Right cardiac atrium (tissue), 5 donors: ENCODE data around the gene CHRNA3. TPM values are rescaled to one million over a fixed set of nuclear protein-coding genes. Genes with fewer than 3 reads are reported as not detected.

Source experiments
- ATAC-seq, 2 donors: fragments of 200-7000 bp; cut with Tn5 transposase; one replicate each; pipeline versions ENCODE4 v1.8.0 to v1.9.1; 2020; ENCODE audit warnings: moderate library complexity in 2 of 2, mild to moderate bottlenecking in 1 of 2
- DNase-seq, 3 donors: peaks; one replicate each; pipeline ENCODE4 v3.0.0-alpha.2; 2020
- H3K27ac ChIP-seq: one replicate; pipeline ENCODE4 v1.5.1; 2013; ENCODE audit warnings: mild to moderate bottlenecking, low read length, control low read depth, moderate library complexity
- H3K27me3 ChIP-seq: one replicate; pipeline ENCODE4 v1.6.1; 2013; ENCODE audit not compliant: control insufficient read depth, insufficient read depth
- H3K4me1 ChIP-seq: one replicate; pipeline ENCODE4 v1.6.1; 2013; ENCODE audit warnings: low read length; ENCODE audit not compliant: control insufficient read depth, insufficient read depth
- H3K4me3 ChIP-seq: one replicate; pipeline ENCODE4 v1.5.1; 2013; ENCODE audit warnings: low read length, control low read depth
- H3K9me3 ChIP-seq: one replicate; pipeline ENCODE4 v1.6.1; 2013; ENCODE audit warnings: low read length; ENCODE audit not compliant: control insufficient read depth
- WGBS: extraction: QIAGEN DNeasy Blood & Tissue Kit; methylation state at CpG from one replicate; pipeline ENCODE4 v1.1.7; 2013; 5-methylcytosine and 5-hydroxymethylcytosine counted together
- intact Hi-C, 4 donors: fragments of 100-400 bp; cut with DNase I; formaldehyde crosslinking; loops; one replicate each; pipeline versions ENCODE4 v1.11.0 to v1.14.0; 2022 to 2023
- polyA plus RNA-seq: library from polyadenylated mRNA; stranded (reverse); fragments of 200-250 nt; gene quantifications from one replicate; pipeline ENCODE4 v1.2.3, GENCODE V29; 2013
- total RNA-seq, 4 donors: library from RNA; stranded (reverse); fragmentation: NEBNext Ultra II Directional; extraction: Animal tissue kit (Norgen Biotek cat#: 25700); gene quantifications; one replicate each; pipeline ENCODE4 v1.2.1, GENCODE V29; 2021
- donor health status: healthy with polysubstance abuse.
- donor health status: DM: no; HTN: yes; CAD: no.
- donor health status: DM: no; HTN: no; CAD: no.
- donor health status: DM: no; HTN: yes; CAD: no; lungs with severe emphysema.
- donor health status: DM: yes; HTN: yes; CAD: no.

CHRNA3 gene
- total and polyA plus RNA-seq, 5 donors = 0.11 to 1.3 (median 0.99) TPM; not detected in 1

DNA sequence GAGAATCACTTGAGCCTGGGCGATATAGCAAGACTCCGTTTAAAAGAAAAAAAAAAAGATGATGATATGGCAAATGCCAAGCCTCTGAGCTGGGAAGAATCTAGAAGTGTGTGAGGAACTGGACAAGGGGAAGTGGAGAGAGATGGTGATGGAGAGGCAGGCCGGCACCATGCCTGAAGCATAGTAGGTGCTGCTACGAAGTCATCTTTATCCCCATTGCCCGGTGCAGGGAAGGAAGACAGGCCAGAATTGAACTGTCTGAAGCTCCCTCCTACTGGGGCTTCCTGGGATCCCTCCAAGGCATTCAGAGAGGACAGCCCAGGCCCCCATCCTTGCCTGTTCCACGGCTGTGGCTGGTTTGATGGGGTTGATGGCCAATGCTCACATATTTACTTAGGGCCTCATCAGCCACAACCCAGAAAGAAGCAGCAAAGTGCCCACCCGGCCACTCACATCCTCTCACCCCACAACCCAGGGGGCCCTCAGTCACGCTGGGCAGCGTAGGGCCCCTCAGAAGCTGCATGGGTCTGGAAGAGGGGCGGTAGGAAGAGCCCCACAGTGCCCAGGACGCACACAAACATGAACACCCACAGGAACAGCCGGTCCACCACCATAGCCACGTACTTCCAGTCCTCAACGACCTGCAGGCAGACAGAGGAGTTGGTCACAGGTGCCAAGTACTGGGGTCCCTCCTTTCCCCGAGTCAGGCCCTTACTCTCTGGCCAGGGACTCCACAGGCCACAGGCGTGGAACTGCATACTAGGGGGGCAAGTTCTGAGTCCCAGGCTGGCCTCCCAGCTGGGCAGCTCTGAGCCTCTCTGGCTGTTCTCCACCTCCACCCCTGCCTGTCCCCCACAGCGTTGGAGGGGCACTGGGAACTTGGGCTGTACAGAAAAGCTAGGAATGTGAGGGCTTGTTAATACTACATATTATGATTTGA is 4.1 kb upstream of the CHRNA3 start:
- no peak for DNase-seq
- 77% methylated on average over 17 of the region's 17 CpGs for WGBS
- H3K27ac ChIP-seq = no peak overlapping the region
- no peaks in the 10 kb centered on the region for H3K27me3 ChIP-seq
- no peaks in the 10 kb centered on the region for H3K9me3 ChIP-seq
- ATAC-seq = no peak
- intact Hi-C loops = no loop called here
- H3K4me3 ChIP-seq = no peak overlapping the region
- H3K4me1 ChIP-seq = no peaks in the 10 kb centered on the region

DNA sequence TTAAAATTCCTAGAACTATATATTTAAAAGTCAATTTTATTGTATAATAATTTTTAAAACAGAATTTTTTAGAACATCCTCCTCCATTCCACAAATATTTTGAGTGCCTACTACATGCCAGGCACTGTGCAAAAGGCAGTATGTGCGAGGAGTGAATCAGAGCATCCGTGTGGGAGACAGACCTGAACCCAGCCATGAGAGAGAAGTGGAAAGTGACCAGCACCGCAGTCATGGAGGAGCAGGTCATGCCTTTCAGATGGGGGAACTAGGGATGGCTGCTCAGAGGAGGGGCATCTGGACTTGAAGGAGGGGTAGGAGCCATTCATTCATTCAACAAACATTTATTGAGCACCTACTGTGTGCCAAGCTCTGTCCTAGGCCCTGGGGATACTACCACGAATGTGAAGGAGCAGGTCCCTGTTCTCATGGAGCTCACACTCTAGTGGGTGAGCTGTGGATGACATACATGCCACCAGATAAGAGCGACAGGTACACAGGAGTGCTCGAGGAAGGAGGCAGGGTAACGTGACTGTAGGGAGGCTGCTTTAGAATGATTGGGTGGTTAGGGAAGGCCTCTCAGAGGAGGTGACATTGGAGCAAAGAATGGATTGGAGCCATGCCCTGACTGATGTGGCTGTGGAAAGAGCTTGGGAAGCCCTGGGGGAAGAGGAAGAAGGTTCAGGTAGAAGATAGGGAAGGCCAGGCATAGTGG is 3.1 kb upstream of the CHRNA3 start:
- Histone ChIP-seq H3K4me1 (no peaks in the 10 kb centered on the region), H3K4me3 (no peak overlapping the region), H3K9me3 (no peaks in the 10 kb centered on the region), H3K27ac (no peak overlapping the region), H3K27me3 (no peaks in the 10 kb centered on the region)
- WGBS = 87% methylated on average over 7 of the region's 7 CpGs
- ATAC-seq (no peak), DNase-seq (no peak)
- intact Hi-C loops = no loop called here

DNA sequence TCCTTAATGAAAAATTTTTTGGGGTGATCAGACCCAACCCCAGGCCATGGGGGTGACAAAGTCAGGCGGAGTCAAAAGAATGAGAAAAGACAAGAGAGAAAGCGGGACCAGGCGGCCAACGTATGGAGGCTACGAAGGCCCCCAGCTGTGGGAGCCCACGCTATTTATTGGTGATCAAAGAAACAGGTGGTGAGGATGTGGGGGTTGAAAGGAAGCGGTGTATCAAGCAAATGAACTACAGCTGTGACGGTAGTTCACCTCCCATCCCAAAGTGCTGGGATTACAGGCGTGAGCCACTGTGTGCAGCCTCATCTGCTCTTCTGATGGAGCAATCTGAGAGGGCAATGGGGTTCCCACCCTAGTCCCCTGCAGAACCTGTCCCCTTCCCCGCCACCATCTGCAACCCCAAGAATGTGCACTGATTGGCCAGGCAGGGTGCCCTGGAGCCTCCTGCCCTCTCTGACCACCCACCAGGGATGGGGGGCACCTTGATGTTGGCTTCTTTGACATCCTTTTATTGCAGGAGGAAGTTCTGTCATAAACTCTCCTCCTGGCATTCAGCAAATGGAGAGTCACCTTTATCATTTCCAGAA is 1.1 kb upstream of the CHRNA3 start:
- no peaks in the 10 kb centered on the region for H3K27me3 ChIP-seq
- DNase-seq = no peak
- H3K9me3 ChIP-seq = no peaks in the 10 kb centered on the region
- no peak for ATAC-seq
- 65% methylated on average over 10 of the region's 10 CpGs for WGBS
- no peaks in the 10 kb centered on the region for H3K4me1 ChIP-seq
- no peak overlapping the region for H3K4me3 ChIP-seq
- intact Hi-C loops = no loop called here
- H3K27ac ChIP-seq = no peak overlapping the region

- intact Hi-C loops = no loop called here
- Histone ChIP-seq H3K4me3 (peak overlapping the region; percentile 40), H3K27ac (no peak overlapping the region), H3K4me1 (no peaks in the 10 kb centered on the region), H3K27me3 (no peaks in the 10 kb centered on the region), H3K9me3 (no peaks in the 10 kb centered on the region)
- DNase-seq (no peak), ATAC-seq (no peak)
- WGBS = under 1% methylated on average over 41 of the region's 41 CpGs
Measured at GRCh38 chr15:78620021-78620526, 722 bp downstream of the CHRNA3 start.

DNA sequence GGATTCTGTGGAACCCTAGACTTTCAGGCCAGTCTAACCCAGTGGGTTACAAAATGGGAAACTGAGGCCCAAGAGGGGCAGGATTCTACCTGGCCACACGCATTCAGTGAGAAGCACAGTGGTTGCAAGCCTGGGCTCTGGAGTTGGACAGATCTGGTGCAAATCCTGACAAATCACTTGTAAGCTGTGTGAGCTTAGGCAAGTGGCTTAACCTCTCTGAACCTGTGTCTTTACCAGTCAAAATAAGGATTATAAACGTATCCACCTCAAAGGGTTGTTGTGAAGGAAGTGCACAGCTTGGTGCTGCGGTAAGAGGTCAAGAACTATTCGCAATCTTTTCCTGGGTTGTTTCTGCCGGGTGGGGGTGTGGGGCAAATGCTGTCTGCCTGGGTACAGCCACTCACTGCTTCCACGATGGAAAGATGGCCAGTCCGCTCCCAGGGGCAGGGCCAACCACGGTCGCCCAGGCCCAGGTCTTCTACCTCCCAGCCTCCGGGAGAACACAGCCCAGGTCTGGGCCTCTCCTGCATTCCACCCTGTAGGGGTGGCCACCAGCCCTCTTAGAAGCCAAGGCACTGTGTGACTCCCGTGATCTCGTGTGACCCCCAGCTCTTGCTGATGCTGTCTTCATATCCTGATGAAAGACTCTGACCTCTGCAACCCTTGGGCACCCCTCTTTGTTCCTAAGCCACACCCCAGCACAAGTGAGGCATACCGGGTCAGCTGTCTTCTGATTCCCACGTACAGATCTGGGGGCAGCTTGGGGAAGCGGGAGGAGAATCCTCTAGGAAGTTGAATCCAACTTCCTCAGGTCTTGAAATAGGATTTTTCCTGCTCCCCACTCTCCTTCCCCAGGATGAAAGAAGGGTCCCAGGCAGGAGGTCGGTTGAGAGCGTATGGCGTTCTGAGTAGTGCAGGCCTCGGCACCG is 1.5 kb downstream of the CHRNA3 start:
- Histone ChIP-seq H3K9me3 (no peaks in the 10 kb centered on the region), H3K4me3 (no peak overlapping the region), H3K27ac (no peak overlapping the region), H3K27me3 (no peaks in the 10 kb centered on the region), H3K4me1 (no peaks in the 10 kb centered on the region)
- intact Hi-C loops = loop anchor here (2.0 to 5.0 kb wide), 2 partner anchors 88 to 90 kb away; no protein-coding TSS in a partner anchor
- no peak for ATAC-seq
- no peak for DNase-seq
- 35% methylated on average over 20 of the region's 20 CpGs for WGBS

DNA sequence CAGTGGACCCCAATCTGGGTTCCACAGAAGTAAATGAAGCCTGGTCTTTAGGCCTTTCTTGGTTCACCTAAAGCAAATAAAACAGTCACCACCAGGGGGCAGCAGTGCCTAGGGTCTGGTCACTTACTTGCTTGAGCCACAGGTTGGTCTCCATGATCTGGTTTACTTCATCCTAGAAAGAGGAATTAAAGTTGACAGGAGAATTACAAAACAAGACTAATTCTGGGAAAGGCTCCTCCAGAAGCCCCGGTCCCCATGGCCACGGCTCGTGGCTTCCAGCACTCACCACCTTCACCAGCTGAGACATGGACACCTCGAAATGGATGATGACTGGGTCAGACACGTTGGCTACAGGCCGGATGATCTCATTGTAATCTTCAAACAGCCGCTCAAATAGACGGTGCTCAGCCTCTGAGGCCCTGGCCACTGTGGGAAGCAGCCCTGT is 2.3 kb downstream of the CHRNA3 start:
- Histone ChIP-seq H3K9me3 (no peaks in the 10 kb centered on the region), H3K4me1 (no peaks in the 10 kb centered on the region), H3K4me3 (no peak overlapping the region), H3K27ac (no peak overlapping the region), H3K27me3 (no peaks in the 10 kb centered on the region)
- ATAC-seq (peak; percentile 64 to 78), DNase-seq (peak; percentile 84 to 90 (median 85))
- intact Hi-C loops = loop anchor here (2.0 to 5.0 kb wide), 2 partner anchors 89 to 90 kb away; no protein-coding TSS in a partner anchor
- 9% methylated on average over 8 of the region's 8 CpGs for WGBS

DNA sequence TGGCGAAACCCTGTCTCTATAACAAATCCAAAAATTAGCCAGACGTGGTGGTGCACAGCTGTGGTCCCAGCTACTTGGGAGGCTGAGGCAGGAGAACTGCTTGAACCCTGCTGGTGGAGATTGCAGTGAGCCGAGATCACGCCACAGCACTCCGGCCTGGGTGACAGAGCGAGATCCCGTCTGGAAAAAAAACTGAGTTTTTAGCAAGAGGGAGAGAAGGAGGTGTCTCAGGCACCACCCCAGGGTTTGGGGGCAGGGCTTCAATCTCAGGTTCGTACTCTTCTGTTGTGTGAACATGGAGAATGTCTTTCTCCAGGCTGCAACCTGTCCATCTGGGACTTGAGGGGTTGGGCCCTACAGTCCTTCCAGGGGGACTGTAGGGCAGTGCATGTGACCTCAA is 2.7 kb downstream of the CHRNA3 start:
- intact Hi-C loops = loop anchor here (2.0 to 5.0 kb wide), 2 partner anchors 89 to 91 kb away; no protein-coding TSS in a partner anchor
- Histone ChIP-seq H3K4me3 (no peak overlapping the region), H3K27me3 (no peaks in the 10 kb centered on the region), H3K4me1 (no peaks in the 10 kb centered on the region), H3K9me3 (no peaks in the 10 kb centered on the region), H3K27ac (no peak overlapping the region)
- ATAC-seq (no peak), DNase-seq (no peak)
- WGBS = 85% methylated on average over 8 of the region's 8 CpGs

- intact Hi-C loops = loop anchor here in 2 of 4 donors (5.0 kb wide), 1 partner anchor 90 kb away; no protein-coding TSS in a partner anchor
- Histone ChIP-seq H3K4me3 (no peak overlapping the region), H3K27me3 (no peaks in the 10 kb centered on the region), H3K27ac (no peak overlapping the region), H3K9me3 (no peaks in the 10 kb centered on the region), H3K4me1 (no peaks in the 10 kb centered on the region)
- ATAC-seq = no peak
- DNase-seq = no peak
- 77% methylated on average over 5 of the region's 5 CpGs for WGBS
Measured at GRCh38 chr15:78617516-78617915, 3.3 kb downstream of the CHRNA3 start.

DNA sequence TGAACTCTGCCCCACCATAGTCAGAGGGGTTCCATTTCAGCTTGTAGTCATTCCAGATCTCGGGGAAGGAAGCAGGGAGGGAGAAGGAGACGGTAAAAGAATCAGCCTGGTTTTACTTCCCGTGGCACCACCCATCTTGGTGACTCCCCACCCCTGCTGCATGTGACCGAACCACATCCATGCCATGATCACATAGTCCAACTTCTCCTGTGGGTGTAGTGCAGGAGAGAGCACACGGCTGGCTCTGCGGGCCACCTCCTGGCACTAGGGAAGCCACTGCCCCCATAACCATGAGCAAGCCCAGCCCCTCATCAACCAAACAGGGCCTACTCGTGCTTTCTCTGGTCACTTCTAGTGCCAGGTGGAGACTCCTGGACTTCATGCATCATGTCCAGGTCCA is 3.7 kb downstream of the CHRNA3 start:
- no peaks in the 10 kb centered on the region for H3K4me1 ChIP-seq
- no peaks in the 10 kb centered on the region for H3K27me3 ChIP-seq
- ATAC-seq = no peak
- H3K9me3 ChIP-seq = no peaks in the 10 kb centered on the region
- H3K4me3 ChIP-seq = no peak overlapping the region
- DNase-seq = no peak
- WGBS = 63% methylated on average over 7 of the region's 7 CpGs
- intact Hi-C loops = loop anchor here in 2 of 4 donors (5.0 kb wide), 1 partner anchor 90 kb away; no protein-coding TSS in a partner anchor
- H3K27ac ChIP-seq = no peak overlapping the region

DNA sequence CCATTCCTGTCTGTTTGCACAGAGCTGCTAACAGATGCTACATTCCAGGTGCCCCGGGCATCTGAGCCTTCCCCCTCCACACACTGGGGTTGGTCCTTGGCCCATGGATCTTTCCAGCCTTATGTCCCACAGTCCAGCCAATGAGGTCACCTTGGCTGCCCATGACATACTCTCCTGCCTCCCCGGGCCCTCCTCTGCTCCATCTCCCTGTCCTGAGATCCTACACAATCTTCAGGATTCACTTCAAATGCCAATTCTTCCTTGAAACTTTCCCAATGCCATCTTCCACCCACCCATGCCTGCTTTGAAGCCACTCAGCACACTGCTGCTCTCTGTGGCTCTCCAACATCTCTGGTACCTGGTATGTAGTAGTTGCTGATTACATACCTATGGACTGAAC is 4.3 kb downstream of the CHRNA3 start:
- WGBS = 83% methylated on average over 2 of the region's 2 CpGs
- no peaks in the 10 kb centered on the region for H3K4me1 ChIP-seq
- intact Hi-C loops = loop anchor here in 2 of 4 donors (5.0 kb wide), 1 partner anchor 91 kb away; no protein-coding TSS in a partner anchor
- H3K4me3 ChIP-seq = no peak overlapping the region
- no peaks in the 10 kb centered on the region for H3K27me3 ChIP-seq
- DNase-seq (no peak), ATAC-seq (no peak)
- H3K27ac ChIP-seq = no peak overlapping the region
- no peaks in the 10 kb centered on the region for H3K9me3 ChIP-seq
